ENCODE measurements around the gene GMFB. TPM values are rescaled to one million over a fixed set of nuclear protein-coding genes. Genes with fewer than 3 reads are reported as not detected.

The GMFB gene
- polyA plus RNA-seq, 1 experiment = 10.0 TPM

DNA sequence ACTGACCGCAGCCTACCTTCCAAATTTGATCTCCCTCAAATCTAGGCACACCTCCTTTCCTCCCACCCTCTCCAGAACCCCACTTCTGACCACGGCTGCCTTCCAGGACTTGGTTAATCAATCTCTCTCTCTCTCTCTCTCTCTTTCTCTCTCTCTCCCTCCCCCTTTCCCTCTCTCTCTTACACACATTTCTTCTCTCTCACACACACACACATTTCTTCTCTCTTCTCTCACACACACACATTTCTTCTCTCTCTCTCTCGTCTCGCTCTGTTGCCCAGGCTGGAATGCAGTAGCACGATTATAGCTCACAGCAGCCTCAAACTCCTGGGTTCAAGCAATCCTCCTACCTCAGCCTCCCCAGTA, 521 bp upstream of the GMFB start:
- TF ChIP-seq, protein P1, sequence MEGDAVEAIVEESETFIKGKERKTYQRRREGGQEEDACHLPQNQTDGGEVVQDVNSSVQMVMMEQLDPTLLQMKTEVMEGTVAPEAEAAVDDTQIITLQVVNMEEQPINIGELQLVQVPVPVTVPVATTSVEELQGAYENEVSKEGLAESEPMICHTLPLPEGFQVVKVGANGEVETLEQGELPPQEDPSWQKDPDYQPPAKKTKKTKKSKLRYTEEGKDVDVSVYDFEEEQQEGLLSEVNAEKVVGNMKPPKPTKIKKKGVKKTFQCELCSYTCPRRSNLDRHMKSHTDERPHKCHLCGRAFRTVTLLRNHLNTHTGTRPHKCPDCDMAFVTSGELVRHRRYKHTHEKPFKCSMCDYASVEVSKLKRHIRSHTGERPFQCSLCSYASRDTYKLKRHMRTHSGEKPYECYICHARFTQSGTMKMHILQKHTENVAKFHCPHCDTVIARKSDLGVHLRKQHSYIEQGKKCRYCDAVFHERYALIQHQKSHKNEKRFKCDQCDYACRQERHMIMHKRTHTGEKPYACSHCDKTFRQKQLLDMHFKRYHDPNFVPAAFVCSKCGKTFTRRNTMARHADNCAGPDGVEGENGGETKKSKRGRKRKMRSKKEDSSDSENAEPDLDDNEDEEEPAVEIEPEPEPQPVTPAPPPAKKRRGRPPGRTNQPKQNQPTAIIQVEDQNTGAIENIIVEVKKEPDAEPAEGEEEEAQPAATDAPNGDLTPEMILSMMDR (IDR thresholded peaks at IDR 0.05; ENCODE audit: insufficient read depth, low read depth, low read length) = no peak
- Histone ChIP-seq H3K27me3 (ENCODE audit: control insufficient read depth, insufficient read depth, low read length) (no peaks in the 10 kb centered on the region), H3K4me3 (ENCODE audit: low read depth, low read length) (peak overlapping the region; percentile 77), H3K36me3 (ENCODE audit: control insufficient read depth, insufficient read depth, low read length) (no peaks in the 10 kb centered on the region)
- no peak for DNase-seq (ENCODE audit: low read depth)
- ChIA-PET POLR2A (no interaction called here), CTCF (interaction anchor here (0.6 to 1.6 kb wide), 4 partner anchors 10 to 403 kb away, joined by 3 to 5 read pairs (median 4); no protein-coding TSS in a partner anchor)

DNA sequence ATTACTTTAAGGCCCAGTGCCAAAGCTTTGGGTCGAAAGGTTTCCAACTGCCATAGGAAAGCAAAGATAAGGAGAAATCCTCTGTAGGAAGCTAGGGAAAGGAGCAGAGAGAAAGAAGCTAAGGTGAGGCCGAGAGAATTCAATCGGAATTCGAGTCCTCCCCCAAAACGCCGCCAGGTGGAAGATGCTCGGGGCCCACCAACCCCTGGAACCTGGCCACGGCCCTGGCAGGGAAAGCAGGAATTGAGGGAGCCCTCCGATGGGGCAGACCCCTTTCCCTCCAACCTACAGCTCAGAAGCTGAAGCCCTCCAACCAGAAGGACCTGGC, 498 bp downstream of the GMFB start:
- ChIA-PET POLR2A (interaction anchor here (0.8 to 1.0 kb wide), 2 partner anchors 21 to 74 kb away, joined by 3 read pairs; no protein-coding TSS in a partner anchor), CTCF (interaction anchor here (1.3 to 1.6 kb wide), 5 partner anchors 11 to 285 kb away, joined by 3 to 5 read pairs (median 4); no protein-coding TSS in a partner anchor)
- TF ChIP-seq, protein P1 (IDR thresholded peaks at IDR 0.05; ENCODE audit: insufficient read depth, low read depth, low read length) = peak; percentile 23; the same call in 1 of the 2 replicates
- no peaks in the 10 kb centered on the region for H3K27me3 ChIP-seq (ENCODE audit: control insufficient read depth, insufficient read depth, low read length)
- H3K36me3 ChIP-seq (ENCODE audit: control insufficient read depth, insufficient read depth, low read length) = 0 out of 2 replicates have a peak, but pooled peaks cover 1% of the 10 kb centered on the region
- peak overlapping the region; percentile 77 for H3K4me3 ChIP-seq (ENCODE audit: low read depth, low read length)
- no peak for DNase-seq (ENCODE audit: low read depth)

DNA sequence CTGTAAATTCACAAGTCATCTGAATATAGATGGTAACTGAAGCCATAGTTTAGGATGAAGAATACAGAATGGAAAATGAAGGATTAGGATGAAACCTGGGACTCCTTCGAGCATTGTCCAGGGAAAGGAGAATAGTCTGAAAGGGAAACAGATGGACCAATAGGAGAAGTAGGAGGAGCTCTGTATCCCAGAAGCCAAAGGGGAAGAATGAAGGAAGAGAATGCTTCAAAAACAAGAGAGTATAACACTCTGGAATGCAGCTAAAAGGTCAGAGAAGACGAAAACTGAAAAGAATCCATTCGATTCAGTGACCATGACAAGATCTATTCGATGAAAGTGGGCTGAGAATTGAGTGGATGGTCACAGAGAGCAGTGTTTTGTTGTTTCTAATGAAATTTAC, 1.0 kb downstream of the GMFB start:
- no peak for DNase-seq (ENCODE audit: low read depth)

DNA sequence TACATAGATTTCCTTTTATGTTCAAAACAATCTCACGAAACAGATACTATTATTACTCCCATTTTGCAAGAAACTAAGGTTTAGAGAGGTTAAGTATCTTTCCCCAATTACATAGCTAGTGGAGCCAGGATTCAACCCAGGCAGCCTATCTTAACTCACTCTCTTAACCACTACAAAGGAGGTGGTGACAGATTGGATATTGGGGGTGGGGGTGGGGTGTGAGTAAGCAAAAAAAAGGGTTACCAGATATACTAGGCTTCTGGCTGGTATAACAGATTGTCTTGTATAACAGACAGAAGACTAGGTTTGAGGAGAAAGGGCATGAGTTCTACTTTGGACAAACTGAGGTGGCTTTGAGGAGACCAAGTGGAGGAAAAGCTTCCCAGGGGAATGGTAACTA, 2.1 kb downstream of the GMFB start:
- H3K27me3 ChIP-seq (ENCODE audit: control insufficient read depth, insufficient read depth, low read length) = no peaks in the 10 kb centered on the region
- ChIA-PET POLR2A (no interaction called here), CTCF (interaction anchor here (0.8 kb wide), 1 partner anchor 45 kb away, joined by 3 read pairs; no protein-coding TSS in a partner anchor)
- peaks cover 3% of the 10 kb centered on the region; the same call in 1 of the 2 replicates for H3K36me3 ChIP-seq (ENCODE audit: control insufficient read depth, insufficient read depth, low read length)
- TF ChIP-seq, protein P1 (IDR thresholded peaks at IDR 0.05; ENCODE audit: insufficient read depth, low read depth, low read length) = no peak
- H3K4me3 ChIP-seq (ENCODE audit: low read depth, low read length) = no peak overlapping the region
- DNase-seq (ENCODE audit: low read depth) = no peak

More for the DNA sequence above, 1.0 kb downstream of the GMFB start:
- H3K36me3 ChIP-seq (ENCODE audit: control insufficient read depth, insufficient read depth, low read length) = peaks cover 3% of the 10 kb centered on the region; the same call in 1 of the 2 replicates
- CTCF ChIA-PET = interaction anchor here (1.3 to 1.5 kb wide), 3 partner anchors 14 to 69 kb away, joined by 3 to 4 read pairs (median 3); no protein-coding TSS in a partner anchor
- H3K4me3 ChIP-seq (ENCODE audit: low read depth, low read length) = peak overlapping the region; percentile 77
- H3K27me3 ChIP-seq (ENCODE audit: control insufficient read depth, insufficient read depth, low read length) = no peaks in the 10 kb centered on the region
- POLR2A ChIA-PET = interaction anchor here (0.6 to 1.0 kb wide), 3 partner anchors 11 to 75 kb away, joined by 3 read pairs; no protein-coding TSS in a partner anchor
- TF ChIP-seq, protein P1 (IDR thresholded peaks at IDR 0.05; ENCODE audit: insufficient read depth, low read depth, low read length) = no peak

DNA sequence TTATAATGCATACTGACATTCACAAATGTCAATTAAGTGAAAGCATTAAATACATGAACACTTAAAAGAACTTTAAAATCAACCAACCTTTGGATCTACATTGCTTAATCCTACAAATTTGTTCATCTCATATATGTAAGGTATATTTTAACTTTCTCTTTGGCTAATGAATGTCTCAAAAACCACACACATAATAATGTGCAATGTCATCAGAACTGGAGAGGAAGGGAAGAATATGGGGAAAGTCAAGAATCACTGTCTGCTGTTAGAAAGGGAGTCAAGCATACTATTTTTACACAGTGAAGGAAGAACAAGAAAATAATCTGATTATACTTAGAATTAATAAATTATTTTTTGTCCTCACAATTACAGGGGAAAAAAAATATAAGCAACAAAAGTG, 4.9 kb downstream of the GMFB start:
- Histone ChIP-seq H3K4me3 (ENCODE audit: low read depth, low read length) (no peak overlapping the region), H3K36me3 (ENCODE audit: control insufficient read depth, insufficient read depth, low read length) (peaks cover 3% of the 10 kb centered on the region; the same call in 1 of the 2 replicates), H3K27me3 (ENCODE audit: control insufficient read depth, insufficient read depth, low read length) (no peaks in the 10 kb centered on the region)
- TF ChIP-seq, protein P1 (IDR thresholded peaks at IDR 0.05; ENCODE audit: insufficient read depth, low read depth, low read length) = no peak
- DNase-seq (ENCODE audit: low read depth) = no peak
- ChIA-PET CTCF (no interaction called here), POLR2A (no interaction called here)
